Right atrium auricular region (tissue), 2 donors: ENCODE data around the gene NEDD9. TPM values are rescaled to one million over a fixed set of nuclear protein-coding genes. Genes with fewer than 3 reads are reported as not detected.

Source experiments
- DNase-seq: peaks from one replicate; pipeline ENCODE4 v3.0.0-alpha.2; 2019; ENCODE audit warnings: low spot score
- H3K27ac ChIP-seq, 2 donors: fragments of 200-600 bp; sonication (generic); 1 replicate in 1 of 2; 2 replicates in 1 of 2; pipeline ENCODE4 v1.5.1; 2016 to 2019
- H3K27me3 ChIP-seq, 2 donors: fragments of 200-600 bp; sonication (generic); one replicate each; pipeline versions ENCODE4 v1.5.1 to v1.6.0; 2017 to 2019
- H3K36me3 ChIP-seq: fragments of 200-600 bp; sonication (generic); one replicate; pipeline ENCODE4 v1.5.1; 2016
- H3K4me1 ChIP-seq, 2 donors: fragments of 200-600 bp; sonication (generic); one replicate each; pipeline versions ENCODE4 v1.5.1 to v1.6.0; 2017 to 2019
- H3K4me3 ChIP-seq, 2 donors: fragments of 200-600 bp; sonication (generic); 1 replicate in 1 of 2; 2 replicates in 1 of 2; pipeline ENCODE4 v1.5.1; 2017 to 2019; ENCODE audit warnings: mild to moderate bottlenecking in 1 of 2, moderate library complexity in 1 of 2
- H3K9me3 ChIP-seq, 2 donors: fragments of 200-600 bp; sonication (generic); one replicate each; pipeline ENCODE4 v1.5.1; 2019
- total RNA-seq, 2 donors: library from RNA; depleted of rRNA; stranded (reverse); fragments of >200 nt; gene quantifications; one replicate each; pipeline ENCODE4 v1.1.0, GENCODE V29; 2016
- TF ChIP-seq, protein P1 (sequence below), 2 donors: fragments of 200-600 bp; sonication (generic); IDR thresholded peaks; one replicate each; pipeline ENCODE4 v1.5.1; 2019; ENCODE audit warnings: antibody characterized with exemption in 2 of 2

The NEDD9 gene
- total RNA-seq, 2 donors from 2014 or later = 47.3 to 56.2 TPM

DNA sequence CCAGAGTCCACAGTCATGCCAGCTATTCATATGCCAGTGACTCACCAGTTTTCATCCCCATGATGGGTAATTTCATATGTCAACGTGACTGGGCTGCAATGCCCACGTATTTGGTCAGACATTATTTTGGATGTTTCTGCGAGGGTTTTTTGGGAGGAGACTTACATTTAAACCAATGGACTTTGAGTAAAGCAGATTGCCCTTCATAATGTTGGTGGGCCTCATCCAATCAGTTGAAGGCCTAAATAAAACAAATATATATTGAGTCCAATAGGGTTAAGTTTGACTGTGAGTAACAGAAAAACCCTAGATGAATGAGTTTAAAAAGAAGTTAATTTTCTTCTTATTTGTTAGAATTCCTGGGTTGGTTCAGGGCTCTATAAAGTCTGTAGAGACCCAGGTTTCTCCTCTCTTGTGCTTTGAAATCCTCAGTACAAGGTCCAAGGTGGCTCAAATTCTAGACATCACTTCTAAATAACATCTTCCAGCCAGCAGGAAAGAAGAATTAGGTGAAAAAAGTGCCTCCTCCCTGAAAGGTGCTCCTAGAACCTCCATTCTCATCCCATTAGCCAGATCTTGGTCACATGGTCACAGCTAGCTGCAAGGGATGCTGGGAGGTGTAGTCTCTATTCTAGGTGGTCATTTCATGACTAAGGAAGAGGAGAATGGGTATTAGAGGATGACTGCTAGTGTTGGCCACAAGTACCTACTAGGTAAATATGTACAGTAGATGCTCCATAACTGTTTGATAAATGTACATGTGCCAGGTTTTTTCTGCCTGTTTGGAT, 16.7 kb upstream of the NEDD9 start:
- Histone ChIP-seq H3K4me3 (no peak overlapping the region), H3K9me3 (peaks cover 0 to 4% of the 10 kb centered on the region in 2 donors), H3K4me1 (peaks cover 0 to 28% of the 10 kb centered on the region in 2 donors), H3K27ac (no peak overlapping the region), H3K36me3 (no peaks in the 10 kb centered on the region), H3K27me3 (no peaks in the 10 kb centered on the region)
- DNase-seq = no peak
- TF ChIP-seq, protein P1, sequence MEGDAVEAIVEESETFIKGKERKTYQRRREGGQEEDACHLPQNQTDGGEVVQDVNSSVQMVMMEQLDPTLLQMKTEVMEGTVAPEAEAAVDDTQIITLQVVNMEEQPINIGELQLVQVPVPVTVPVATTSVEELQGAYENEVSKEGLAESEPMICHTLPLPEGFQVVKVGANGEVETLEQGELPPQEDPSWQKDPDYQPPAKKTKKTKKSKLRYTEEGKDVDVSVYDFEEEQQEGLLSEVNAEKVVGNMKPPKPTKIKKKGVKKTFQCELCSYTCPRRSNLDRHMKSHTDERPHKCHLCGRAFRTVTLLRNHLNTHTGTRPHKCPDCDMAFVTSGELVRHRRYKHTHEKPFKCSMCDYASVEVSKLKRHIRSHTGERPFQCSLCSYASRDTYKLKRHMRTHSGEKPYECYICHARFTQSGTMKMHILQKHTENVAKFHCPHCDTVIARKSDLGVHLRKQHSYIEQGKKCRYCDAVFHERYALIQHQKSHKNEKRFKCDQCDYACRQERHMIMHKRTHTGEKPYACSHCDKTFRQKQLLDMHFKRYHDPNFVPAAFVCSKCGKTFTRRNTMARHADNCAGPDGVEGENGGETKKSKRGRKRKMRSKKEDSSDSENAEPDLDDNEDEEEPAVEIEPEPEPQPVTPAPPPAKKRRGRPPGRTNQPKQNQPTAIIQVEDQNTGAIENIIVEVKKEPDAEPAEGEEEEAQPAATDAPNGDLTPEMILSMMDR (IDR thresholded peaks at IDR 0.05) = no peak

DNA sequence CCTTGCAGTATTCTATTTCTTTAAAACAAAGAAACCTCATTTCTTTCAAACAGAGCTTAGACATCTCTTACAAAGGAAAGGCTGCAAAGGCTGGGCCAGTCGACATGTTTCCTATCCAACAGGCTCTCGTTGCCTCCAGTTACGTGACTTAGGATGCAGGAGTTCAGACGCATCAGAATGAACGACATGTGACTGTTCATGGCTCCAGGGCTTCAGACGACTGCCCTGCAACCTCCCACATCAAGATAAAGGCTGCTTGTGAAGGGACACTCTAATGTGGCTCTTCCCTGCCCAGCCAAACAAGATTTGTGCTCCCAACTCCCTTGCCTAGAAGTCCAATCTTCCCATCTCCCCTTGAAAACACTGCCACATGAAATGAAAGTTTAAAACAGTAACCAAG, 14.3 kb upstream of the NEDD9 start:
- TF ChIP-seq, protein P1 (IDR thresholded peaks at IDR 0.05) = no peak
- Histone ChIP-seq H3K9me3 (peaks cover 0 to 4% of the 10 kb centered on the region in 2 donors), H3K36me3 (no peaks in the 10 kb centered on the region), H3K27me3 (no peaks in the 10 kb centered on the region), H3K4me3 (no peak overlapping the region), H3K27ac (no peak overlapping the region), H3K4me1 (peaks cover 0 to 15% of the 10 kb centered on the region in 2 donors)
- no peak for DNase-seq

DNA sequence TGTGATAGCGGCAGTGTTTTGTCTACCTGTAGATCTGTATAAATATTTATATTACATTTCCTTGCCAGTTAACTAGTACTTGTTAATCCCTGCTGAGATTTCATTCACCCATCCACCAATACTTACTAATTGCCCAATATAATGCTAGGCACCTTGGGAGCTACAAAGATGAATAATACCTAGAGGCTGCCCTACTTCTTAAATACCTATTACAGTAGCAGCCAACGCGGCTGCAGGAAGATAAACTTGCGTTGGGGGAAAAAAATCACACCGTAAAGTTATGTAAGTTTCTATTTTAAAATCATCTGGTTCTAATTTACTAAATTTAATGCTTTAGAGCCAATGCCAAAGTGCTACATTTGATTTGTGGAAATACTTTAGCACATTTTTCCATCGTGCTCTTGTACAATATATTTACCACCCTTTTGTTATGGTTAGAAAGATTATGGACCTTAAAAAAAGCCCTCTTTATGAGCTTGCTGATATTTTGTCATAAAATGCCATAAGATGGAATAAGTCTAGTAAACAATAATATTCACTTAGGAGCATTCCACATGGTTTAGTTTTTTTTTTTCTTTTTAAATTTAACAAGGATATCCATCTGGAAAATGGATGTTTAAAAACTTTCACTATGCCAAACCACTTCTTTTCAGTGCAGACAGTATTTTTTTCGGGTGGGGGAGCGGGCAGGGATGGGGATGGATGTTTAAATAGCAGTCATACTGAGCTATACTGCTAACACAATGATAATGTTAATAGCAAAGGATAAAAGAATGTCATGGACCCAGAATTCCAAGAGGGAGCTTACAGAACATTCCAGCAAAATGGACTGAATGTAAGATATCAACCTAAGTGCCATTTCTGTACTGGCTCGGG, 13.2 kb upstream of the NEDD9 start:
- Histone ChIP-seq H3K36me3 (no peaks in the 10 kb centered on the region), H3K27me3 (no peaks in the 10 kb centered on the region), H3K9me3 (peaks cover 0 to 4% of the 10 kb centered on the region in 2 donors), H3K4me3 (no peak overlapping the region), H3K27ac (no peak overlapping the region), H3K4me1 (peaks cover 0 to 6% of the 10 kb centered on the region in 2 donors)
- DNase-seq = no peak
- TF ChIP-seq, protein P1 (IDR thresholded peaks at IDR 0.05) = no peak

DNA sequence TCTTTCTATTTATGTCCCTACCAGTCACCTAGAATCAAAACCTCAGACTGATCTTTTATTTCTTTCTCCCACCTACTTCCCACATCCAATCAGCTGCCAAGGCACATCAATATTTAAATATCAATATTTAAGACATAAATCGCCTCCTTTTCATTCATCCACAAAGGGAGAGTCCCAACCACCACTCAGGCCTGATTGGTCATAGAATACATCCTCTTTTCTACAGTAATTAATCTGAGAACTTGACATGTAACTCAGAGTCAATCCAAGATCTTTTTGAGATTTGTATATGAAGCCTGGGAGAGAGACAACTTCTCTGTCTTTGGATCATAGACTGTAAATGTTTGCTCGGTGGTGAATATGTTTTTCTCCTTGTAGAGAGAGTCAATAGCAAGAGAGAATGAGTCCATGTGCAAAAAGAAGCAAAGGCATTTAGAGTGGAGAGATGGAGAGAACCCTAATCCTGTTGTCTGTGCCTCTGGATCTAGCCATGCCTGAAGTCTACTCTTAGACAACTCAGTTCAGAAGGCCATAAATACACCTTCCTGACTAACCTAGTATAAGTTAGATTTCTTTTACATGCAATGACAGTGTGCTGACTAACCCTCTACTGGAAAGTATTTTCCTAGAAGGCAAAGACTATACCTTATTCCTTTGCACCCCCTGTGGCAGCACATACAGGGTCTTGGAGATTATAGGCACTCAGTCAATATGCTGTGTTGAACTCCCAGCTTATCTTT, 12.1 kb upstream of the NEDD9 start:
- H3K36me3 ChIP-seq = no peaks in the 10 kb centered on the region
- DNase-seq = no peak
- TF ChIP-seq, protein P1 (IDR thresholded peaks at IDR 0.05) = no peak
- peaks cover 0 to 4% of the 10 kb centered on the region in 2 donors for H3K9me3 ChIP-seq
- H3K4me1 ChIP-seq = peaks cover 0 to 6% of the 10 kb centered on the region in 2 donors
- H3K27me3 ChIP-seq = no peaks in the 10 kb centered on the region
- no peak overlapping the region for H3K27ac ChIP-seq
- no peak overlapping the region for H3K4me3 ChIP-seq

DNA sequence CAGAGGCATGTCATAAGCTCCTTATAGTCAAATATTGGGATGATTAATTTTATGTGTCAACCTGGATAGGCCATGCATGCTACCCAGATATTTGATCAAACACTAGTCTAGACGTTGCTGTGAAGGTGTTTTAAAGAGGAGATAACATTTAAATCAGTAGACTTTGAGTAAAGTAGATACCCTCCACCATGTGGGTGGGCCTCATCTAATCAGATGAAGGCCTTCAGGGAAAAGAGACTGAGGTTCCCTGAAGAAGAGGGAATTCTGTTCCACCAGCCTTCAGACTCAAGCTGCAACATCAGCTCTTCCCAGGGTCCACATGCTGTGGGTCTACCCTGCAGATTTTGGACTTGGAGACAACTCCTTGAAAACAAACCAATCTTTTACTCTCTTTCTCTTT, 11.4 kb upstream of the NEDD9 start:
- no peak overlapping the region for H3K27ac ChIP-seq
- H3K27me3 ChIP-seq = no peaks in the 10 kb centered on the region
- peaks cover 0 to 6% of the 10 kb centered on the region in 2 donors for H3K4me1 ChIP-seq
- DNase-seq = no peak
- no peaks in the 10 kb centered on the region for H3K9me3 ChIP-seq
- H3K36me3 ChIP-seq = no peaks in the 10 kb centered on the region
- TF ChIP-seq, protein P1 (IDR thresholded peaks at IDR 0.05) = no peak
- no peak overlapping the region for H3K4me3 ChIP-seq
